HepG2 (cell line): Measurements from ENCODE around the gene MYL6B. TPM values are rescaled to one million over a fixed set of nuclear protein-coding genes. Genes with fewer than 3 reads are reported as not detected.

Experiments
- ARNTL ChIP-seq: sonication (generic); formaldehyde crosslinking; IDR thresholded peaks from 2 replicates; pipeline ENCODE4 v1.4.0; 2020; ENCODE audit warnings: mild to moderate bottlenecking, missing genetic modification reagents
- BCLAF1 ChIP-seq: fragments of 450-650 bp; IDR thresholded peaks from 2 replicates; pipeline ENCODE4 v1.6.1; 2017; ENCODE audit warnings: mild to moderate bottlenecking
- DDIT3 ChIP-seq: sonication (generic); formaldehyde crosslinking; IDR thresholded peaks from 2 replicates; pipeline ENCODE4 v1.4.0; 2020; ENCODE audit warnings: mild to moderate bottlenecking, missing genetic modification reagents
- JUNB ChIP-seq: sonication (generic); formaldehyde crosslinking; IDR thresholded peaks from 2 replicates; pipeline ENCODE4 v1.8.0; 2022; ENCODE audit warnings: missing genetic modification reagents, mild to moderate bottlenecking, borderline replicate concordance
- MAFF ChIP-seq: IDR thresholded peaks from 2 replicates; pipeline ENCODE4 v1.6.1; 2011; ENCODE audit warnings: low read depth, low read length, improper control_type of control experiment
- PBX3 ChIP-seq: sonication (generic); formaldehyde crosslinking; IDR thresholded peaks from 2 replicates; pipeline ENCODE4 v1.8.1; 2023; ENCODE audit warnings: missing genetic modification reagents, inconsistent platforms, borderline replicate concordance
- SMAD9 ChIP-seq: sonication (generic); formaldehyde crosslinking; IDR thresholded peaks from 2 replicates; pipeline ENCODE4 v1.5.1; 2020; ENCODE audit warnings: mild to moderate bottlenecking, missing genetic modification reagents
- TRIM24 ChIP-seq: sonication (generic); formaldehyde crosslinking; IDR thresholded peaks from 2 replicates; pipeline ENCODE4 v1.8.0; 2022; ENCODE audit warnings: mild to moderate bottlenecking, missing genetic modification reagents
- ZBTB49 ChIP-seq: sonication (generic); formaldehyde crosslinking; IDR thresholded peaks from 2 replicates; pipeline ENCODE4 v1.4.0; 2020; ENCODE audit warnings: missing genetic modification reagents, borderline replicate concordance
- ZFP36L1 ChIP-seq: sonication (generic); formaldehyde crosslinking; IDR thresholded peaks from 2 replicates; pipeline ENCODE4 v1.8.0; 2022; ENCODE audit warnings: mild to moderate bottlenecking, missing genetic modification reagents, moderate library complexity
- ZNF337 ChIP-seq: sonication (generic); formaldehyde crosslinking; IDR thresholded peaks from 2 replicates; pipeline ENCODE4 v1.5.1; 2020; ENCODE audit warnings: missing genetic modification reagents, low read depth, mild to moderate bottlenecking, borderline replicate concordance
- ZNF512 ChIP-seq: sonication (generic); formaldehyde crosslinking; IDR thresholded peaks from 2 replicates; pipeline ENCODE4 v1.4.0; 2020; ENCODE audit warnings: mild to moderate bottlenecking, missing genetic modification reagents
- ZNF609 ChIP-seq: sonication (generic); formaldehyde crosslinking; IDR thresholded peaks from 2 replicates; pipeline ENCODE4 v1.4.0; 2020; ENCODE audit warnings: mild to moderate bottlenecking, missing genetic modification reagents, borderline replicate concordance
- ZNF678 ChIP-seq: sonication (generic); formaldehyde crosslinking; IDR thresholded peaks from 2 replicates; pipeline ENCODE4 v1.4.0; 2020; ENCODE audit warnings: mild to moderate bottlenecking, missing genetic modification reagents
- polyA plus RNA-seq, 8 experiments: library from polyadenylated mRNA; depleted of rRNA in 3 of 8; stranded (reverse) in 7 of 8; unstranded in 1 of 8; fragments of >200 nt; fragmentation: Illumina TruSeq in 4 of 8; extraction: Trizol in 4 of 8; gene quantifications; 2 replicates each; pipeline versions ENCODE4 v1.2.1 to v1.2.3, GENCODE V29; 2011 to 2016; ENCODE audit warnings: low read depth in 4 of 8, missing spikeins in 1 of 8, mixed read lengths in 1 of 8; ENCODE audit not compliant: insufficient read depth in 1 of 8
- total RNA-seq, 5 experiments: library from RNA; depleted of rRNA; stranded (reverse); fragments of >200 nt; fragmentation: Illumina TruSeq; extraction: Trizol; gene quantifications; 2 replicates each; pipeline ENCODE4 v1.2.3, GENCODE V29; 2016; ENCODE audit warnings: low read depth in 1 of 5

The MYL6B gene
- total and polyA plus RNA-seq, 2 of the 13 experiments (the other 11 are each of a cell fraction or from before 2014, with no cell fraction given): 75.7 to 88.7 TPM

GRCh38 chr12:56117778-56118687 is 34.4 kb upstream of the MYL6B start, which contains the start of gene ZC3H10 (continued):
- TF ChIP-seq ZNF512 (CRISPR knock-in tag) (no peak), JUNB (CRISPR knock-in tag) (no peak), ZBTB49 (CRISPR knock-in tag) (no peak), PBX3 (peak; percentile 53; the same call in 1 of the 2 replicates), ARNTL (CRISPR knock-in tag) (peak; percentile 63; the same call in 1 of the 2 replicates), ZNF678 (CRISPR knock-in tag) (no peak), ZNF609 (no peak; the same call in 1 of the 2 replicates), BCLAF1 (no peak), ZNF337 (no peak), DDIT3 (CRISPR knock-in tag) (no peak), TRIM24 (CRISPR knock-in tag) (no peak), ZFP36L1 (CRISPR knock-in tag) (no peak), MAFF (no peak), SMAD9 (CRISPR knock-in tag) (no peak)
